HepG2 (cell line): ENCODE measurements around the gene TSPAN18. TPM values are rescaled to one million over a fixed set of nuclear protein-coding genes. Genes with fewer than 3 reads are reported as not detected.

Source experiments
- ATAC-seq: fragments of 200-7000 bp; cut with Tn5 transposase; 3 replicates; pipeline ENCODE4 v1.9.1; 2020; ENCODE audit warnings: mild to moderate bottlenecking, moderate library complexity
- BruUV-seq: library from RNA; stranded (reverse); fragments of 400-500 nt; replicated peaks from 2 replicates; lab custom pipeline; 2021; lab: Mats Ljungman, UMichigan
- CTCF ChIA-PET: fragments of 300-600 bp; formaldehyde crosslinking; extraction: SDS; loops from one replicate; lab custom pipeline; 2021; ENCODE audit warnings: low total read pairs, inconsistent platforms, low intra/inter-chr PET ratio; lab: Yijun Ruan, JAX
- POLR2A ChIA-PET: fragments of 350-600 bp; sonication (Branson Sonifier 250); formaldehyde crosslinking; loops from one replicate; lab custom pipeline; 2020; ENCODE audit warnings: antibody characterized with exemption, inconsistent platforms; lab: Yijun Ruan, JAX
- DNase-seq: peaks from one replicate; pipeline ENCODE4 v3.0.0-alpha.2; 2015; ENCODE audit warnings: low spot score
- FAIRE-seq: peaks from 3 replicates; lab custom pipeline; 2011; peaks lifted over from hg19 to GRCh38; lab: Jason Lieb, UNC
- H2AFZ ChIP-seq: one replicate; pipeline ENCODE4 v1.6.1; 2011; ENCODE audit warnings: low read length, inconsistent platforms
- H3K27ac ChIP-seq: fragments of 300-600 bp; 3 replicates; pipeline ENCODE4 v1.8.0; 2011; ENCODE audit warnings: mixed run types, mild to moderate bottlenecking, mixed read lengths, low read length, inconsistent platforms; ENCODE audit not compliant: insufficient read depth; ENCODE audit errors: extremely low read length
- H3K27me3 ChIP-seq, 2 experiments: fragments of 200-600 bp in 1 of 2; 2 replicates in 1 of 2; 3 replicates in 1 of 2; pipeline versions ENCODE4 v1.6.0 to v1.8.0; 2011; ENCODE audit warnings: low read length in 2 of 2, mild to moderate bottlenecking in 2 of 2, moderate library complexity in 2 of 2, inconsistent platforms in 1 of 2; ENCODE audit not compliant: insufficient read depth in 2 of 2, control insufficient read depth in 1 of 2
- H3K36me3 ChIP-seq, 2 experiments: fragments of 200-600 bp in 1 of 2; replicated peaks in 1 of 2; 2 replicates in 1 of 2; 3 replicates in 1 of 2; pipeline versions ENCODE4 v1.5.1 to v1.8.0; 2011; ENCODE audit warnings: low read length in 2 of 2, inconsistent platforms in 1 of 2; ENCODE audit not compliant: insufficient read depth in 2 of 2, control insufficient read depth in 1 of 2
- H3K4me1 ChIP-seq: 2 replicates; pipeline ENCODE4 v1.5.1; 2012; ENCODE audit warnings: low read length, inconsistent platforms; ENCODE audit not compliant: insufficient read depth
- H3K4me2 ChIP-seq: 2 replicates; pipeline ENCODE4 v1.6.0; 2011; ENCODE audit warnings: low read depth, low read length, inconsistent platforms
- H3K4me3 ChIP-seq, 3 experiments: fragments of 200-600 bp in 1 of 3; sonication (generic), shearing (Covaris generic) in 1 of 3; replicated peaks in 1 of 3; 2 replicates each; pipeline ENCODE4 v1.5.1; 2011 to 2016; ENCODE audit warnings: low read length in 3 of 3, inconsistent platforms in 2 of 3, low read depth in 2 of 3, mild to moderate bottlenecking in 2 of 3, control low read depth in 1 of 3, mixed read lengths in 1 of 3; ENCODE audit not compliant: insufficient read depth in 1 of 3
- H3K79me2 ChIP-seq: one replicate; pipeline ENCODE4 v1.6.1; 2011; ENCODE audit warnings: low read length, inconsistent platforms; ENCODE audit not compliant: insufficient read depth
- H3K9ac ChIP-seq: 2 replicates; pipeline ENCODE4 v1.6.0; 2011; ENCODE audit warnings: mild to moderate bottlenecking, low read depth, low read length, inconsistent platforms; ENCODE audit not compliant: insufficient read depth
- H3K9me3 ChIP-seq: 2 replicates; pipeline ENCODE4 v1.5.1; 2012; ENCODE audit warnings: mild to moderate bottlenecking, low read length
- H4K20me1 ChIP-seq: 2 replicates; pipeline ENCODE4 v1.6.0; 2011; ENCODE audit warnings: inconsistent platforms, mild to moderate bottlenecking, low read length, moderate library complexity; ENCODE audit not compliant: insufficient read depth
- ASH2L ChIP-seq: fragments of 300-600, 200-600 bp; sonication (generic); IDR thresholded peaks from 2 replicates; pipeline ENCODE4 v1.7.0; 2017; ENCODE audit warnings: low read depth, mild to moderate bottlenecking, moderate library complexity, mixed read lengths, low read length; ENCODE audit not compliant: insufficient read length
- HIVEP1 ChIP-seq: sonication (generic); formaldehyde crosslinking; IDR thresholded peaks from 2 replicates; pipeline ENCODE4 v1.4.0; 2020; ENCODE audit warnings: mild to moderate bottlenecking, missing genetic modification reagents
- NFE2L1 ChIP-seq: sonication (generic); formaldehyde crosslinking; IDR thresholded peaks from 2 replicates; pipeline ENCODE4 v1.4.0; 2020; ENCODE audit warnings: missing genetic modification reagents, mild to moderate bottlenecking, borderline replicate concordance
- RFX5 ChIP-seq: IDR thresholded peaks from 2 replicates; pipeline ENCODE4 v1.6.1; 2011; ENCODE audit warnings: low read depth, low read length, improper control_type of control experiment
- SPEN ChIP-seq: sonication (generic); formaldehyde crosslinking; IDR thresholded peaks from 2 replicates; pipeline ENCODE4 v1.5.1; 2020; ENCODE audit warnings: low read depth, mild to moderate bottlenecking, missing genetic modification reagents
- TGIF2 ChIP-seq: IDR thresholded peaks from 2 replicates; pipeline ENCODE4 v1.6.1; 2016; ENCODE audit warnings: control low read depth, missing compliant biosample characterization
- ZNF335 ChIP-seq: sonication (generic); formaldehyde crosslinking; IDR thresholded peaks from 2 replicates; pipeline ENCODE4 v1.4.0; 2020; ENCODE audit warnings: missing genetic modification reagents
- ZNF33B ChIP-seq: sonication (generic); formaldehyde crosslinking; IDR thresholded peaks from 2 replicates; pipeline ENCODE4 v1.5.1; 2020; ENCODE audit warnings: mild to moderate bottlenecking, missing genetic modification reagents
- ZNF780A ChIP-seq: sonication (generic); formaldehyde crosslinking; IDR thresholded peaks from 2 replicates; pipeline ENCODE4 v1.8.0; 2022; ENCODE audit warnings: mild to moderate bottlenecking, missing genetic modification reagents, moderate library complexity
- whole genome bisulfite sequencing: methylation state at CpG from one replicate; pipeline ENCODE4 v1.1.6; 2017; ENCODE audit warnings: low lambda C conversion rate; 5-methylcytosine and 5-hydroxymethylcytosine counted together
- in situ Hi-C: cut with HindIII; loops from 2 replicates; pipeline ENCODE4 v1.10.0; 2017; ENCODE audit warnings: low pct_unique_long_range_greater_than_20kb; ENCODE audit not compliant: extremely low pct_ligation_motif_present
- intact Hi-C: fragments of 100-400 bp; cut with micrococcal nuclease; formaldehyde crosslinking; loops from one replicate; pipeline ENCODE4 v1.10.0; 2022; ENCODE audit not compliant: unreplicated experiment
- polyA plus RNA-seq, 8 experiments: library from polyadenylated mRNA; depleted of rRNA in 3 of 8; stranded (reverse) in 7 of 8; unstranded in 1 of 8; fragments of >200 nt; fragmentation: Illumina TruSeq in 4 of 8; extraction: Trizol in 4 of 8; gene quantifications; 2 replicates each; pipeline versions ENCODE4 v1.2.1 to v1.2.3, GENCODE V29; 2011 to 2016; ENCODE audit warnings: low read depth in 4 of 8, missing spikeins in 1 of 8, mixed read lengths in 1 of 8; ENCODE audit not compliant: insufficient read depth in 1 of 8
- total RNA-seq, 5 experiments: library from RNA; depleted of rRNA; stranded (reverse); fragments of >200 nt; fragmentation: Illumina TruSeq; extraction: Trizol; gene quantifications; 2 replicates each; pipeline ENCODE4 v1.2.3, GENCODE V29; 2016; ENCODE audit warnings: low read depth in 1 of 5
- TF ChIP-seq, protein P1 (sequence below), 2 experiments: sonication (generic) in 1 of 2; formaldehyde crosslinking in 1 of 2; IDR thresholded peaks; 2 replicates each; pipeline versions ENCODE4 v1.6.1 to v1.9.0; 2014 to 2022; ENCODE audit warnings: antibody characterized with exemption in 1 of 2, borderline replicate concordance in 1 of 2, inconsistent platforms in 1 of 2, low read depth in 1 of 2, missing genetic modification reagents in 1 of 2

TSPAN18 gene
- total and polyA plus RNA-seq, 2 of the 13 experiments (the other 11 are each of a cell fraction or from before 2014, with no cell fraction given): not detected

DNA sequence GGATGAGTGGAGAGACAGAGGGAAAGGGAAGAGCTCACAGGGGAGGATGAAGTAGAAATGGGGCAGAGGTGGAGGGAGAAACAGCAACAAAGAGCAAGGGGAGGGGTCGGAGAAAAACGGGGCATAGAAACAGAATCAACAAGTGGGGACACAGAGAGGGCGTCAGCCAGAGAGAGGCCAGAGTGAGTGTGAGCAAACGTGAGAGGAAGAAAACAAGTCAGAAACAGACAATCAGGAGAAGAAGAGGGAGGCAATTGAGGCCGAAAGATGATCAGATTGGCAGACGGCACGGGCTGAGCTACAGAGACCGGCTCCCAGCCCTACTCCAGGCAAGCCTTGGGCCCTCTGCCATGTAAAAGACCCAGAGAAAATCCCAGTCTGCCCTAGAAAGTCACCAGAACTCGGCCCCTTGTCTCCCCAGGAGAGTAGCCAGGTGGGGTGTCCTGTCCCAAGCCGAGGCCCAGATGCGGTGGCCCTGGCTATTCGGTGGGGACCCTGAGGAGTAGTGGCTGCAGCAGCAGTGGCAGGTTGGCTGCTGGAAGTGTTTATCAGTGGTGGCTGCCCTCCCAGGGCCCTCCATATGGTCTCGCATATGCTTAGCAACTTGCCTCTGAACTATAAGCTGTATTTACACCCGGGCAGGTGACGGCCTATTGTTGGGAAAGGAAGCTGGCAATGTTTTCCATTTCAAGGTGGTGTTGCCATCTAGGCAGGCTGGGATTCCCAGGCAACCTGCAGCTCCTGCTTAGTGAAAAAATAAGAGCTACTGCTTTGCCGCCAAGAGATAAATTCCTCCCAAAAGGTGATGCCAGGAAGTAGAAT, 14.8 kb upstream of the TSPAN18 start:
- DNase-seq: no peak
- Histone ChIP-seq H3K4me3 (no peak overlapping the region), H3K4me1 (peaks cover 30% of the 10 kb centered on the region), H2AFZ (no peak overlapping the region), H3K27ac (no peak overlapping the region), H3K79me2 (no peaks in the 10 kb centered on the region), H4K20me1 (no peaks in the 10 kb centered on the region), H3K4me2 (no peak overlapping the region), H3K27me3 (no peaks in the 10 kb centered on the region; a peak in 2 of 5 replicates), H3K9me3 (no peaks in the 10 kb centered on the region), H3K9ac (no peak overlapping the region), H3K36me3 (no peaks in the 10 kb centered on the region)
- no peak for ATAC-seq
- in situ Hi-C loops: no loop called here
- BruUV-seq: no TSS peak
- intact Hi-C loops: no loop called here
- ChIA-PET POLR2A (no interaction called here), CTCF (no interaction called here)
- TF ChIP-seq TGIF2 (CRISPR knock-in tag) (no peak), SPEN (CRISPR knock-in tag) (no peak), ZNF33B (no peak), NFE2L1 (CRISPR knock-in tag) (no peak), ZNF335 (CRISPR knock-in tag) (no peak), HIVEP1 (no peak), ASH2L (no peak), RFX5 (no peak), ZNF780A (CRISPR knock-in tag) (no peak)
- TF ChIP-seq, protein P1, sequence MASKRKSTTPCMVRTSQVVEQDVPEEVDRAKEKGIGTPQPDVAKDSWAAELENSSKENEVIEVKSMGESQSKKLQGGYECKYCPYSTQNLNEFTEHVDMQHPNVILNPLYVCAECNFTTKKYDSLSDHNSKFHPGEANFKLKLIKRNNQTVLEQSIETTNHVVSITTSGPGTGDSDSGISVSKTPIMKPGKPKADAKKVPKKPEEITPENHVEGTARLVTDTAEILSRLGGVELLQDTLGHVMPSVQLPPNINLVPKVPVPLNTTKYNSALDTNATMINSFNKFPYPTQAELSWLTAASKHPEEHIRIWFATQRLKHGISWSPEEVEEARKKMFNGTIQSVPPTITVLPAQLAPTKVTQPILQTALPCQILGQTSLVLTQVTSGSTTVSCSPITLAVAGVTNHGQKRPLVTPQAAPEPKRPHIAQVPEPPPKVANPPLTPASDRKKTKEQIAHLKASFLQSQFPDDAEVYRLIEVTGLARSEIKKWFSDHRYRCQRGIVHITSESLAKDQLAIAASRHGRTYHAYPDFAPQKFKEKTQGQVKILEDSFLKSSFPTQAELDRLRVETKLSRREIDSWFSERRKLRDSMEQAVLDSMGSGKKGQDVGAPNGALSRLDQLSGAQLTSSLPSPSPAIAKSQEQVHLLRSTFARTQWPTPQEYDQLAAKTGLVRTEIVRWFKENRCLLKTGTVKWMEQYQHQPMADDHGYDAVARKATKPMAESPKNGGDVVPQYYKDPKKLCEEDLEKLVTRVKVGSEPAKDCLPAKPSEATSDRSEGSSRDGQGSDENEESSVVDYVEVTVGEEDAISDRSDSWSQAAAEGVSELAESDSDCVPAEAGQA (IDR thresholded peaks at IDR 0.05; ENCODE audit: low read depth): no peak
- TF ChIP-seq, protein P1 (CRISPR knock-in tag; IDR thresholded peaks at IDR 0.05; ENCODE audit: borderline replicate concordance): no peak
- no peak for FAIRE-seq
- WGBS: 31% methylated on average over 9 of the region's 16 CpGs
